GM21825 (cell line): Measurements from ENCODE around the gene CAB39L.
"Not testable (repeated sequence)": the region's sequence is repeated elsewhere in the genome, so short reads cannot be mapped to it uniquely, and the experiment has no call there.

Experiments used
- ATAC-seq: cut with Tn5 transposase; IDR thresholded peaks from one replicate; pipeline ENCODE4 v1.9.1; 2021; ENCODE audit warnings: mild to moderate bottlenecking, moderate library complexity; ENCODE audit not compliant: unreplicated experiment

Gene CAB39L

GRCh38 chr13:49353908-49354307 lies 90.0 kb downstream of the CAB39L start:
- no peak for ATAC-seq

- no peak for ATAC-seq
These were observed 92.0 kb downstream of the CAB39L start for GRCh38 chr13:49351871-49352270.

GRCh38 chr13:49348751-49349150 lies 95.1 kb downstream of the CAB39L start:
- ATAC-seq, result no peak

GRCh38 chr13:49347650-49348385 lies 96.0 kb downstream of the CAB39L start:
- ATAC-seq, result no peak

GRCh38 chr13:49346460-49346859 lies 97.4 kb downstream of the CAB39L start:
- no peak for ATAC-seq

GRCh38 chr13:49343731-49344130 lies 100.1 kb downstream of the CAB39L start:
- no peak for ATAC-seq

GRCh38 chr13:49343255-49343654 lies 100.6 kb downstream of the CAB39L start:
- ATAC-seq, result no peak

GRCh38 chr13:49342454-49342853 lies 101.4 kb downstream of the CAB39L start:
- ATAC-seq, result no peak

GRCh38 chr13:49341941-49342340 lies 101.9 kb downstream of the CAB39L start:
- ATAC-seq, result no peak

- ATAC-seq, result no peak
These were observed 102.3 kb downstream of the CAB39L start for GRCh38 chr13:49341517-49341916.

GRCh38 chr13:49340161-49340560 lies 103.7 kb downstream of the CAB39L start:
- ATAC-seq, result no peak

GRCh38 chr13:49336655-49337054 lies 107.2 kb downstream of the CAB39L start:
- no peak for ATAC-seq

GRCh38 chr13:49330546-49330864 lies 113.4 kb downstream of the CAB39L start:
- ATAC-seq, result no peak

GRCh38 chr13:49329831-49330545 lies 113.9 kb downstream of the CAB39L start:
- ATAC-seq, result no peak

- ATAC-seq, result not testable (repeated sequence)
These were observed 116.7 kb downstream of the CAB39L start for GRCh38 chr13:49327145-49327544.

- no peak for ATAC-seq
These were observed 117.5 kb downstream of the CAB39L start for GRCh38 chr13:49326222-49326917.

- no peak for ATAC-seq
These were observed 120.5 kb downstream of the CAB39L start for GRCh38 chr13:49323344-49323743.

GRCh38 chr13:49322702-49323101 lies 121.2 kb downstream of the CAB39L start:
- ATAC-seq, result no peak

- no peak for ATAC-seq
These were observed 122.9 kb downstream of the CAB39L start for GRCh38 chr13:49320975-49321374.

GRCh38 chr13:49319951-49320350 lies 123.9 kb downstream of the CAB39L start:
- ATAC-seq, result no peak

- ATAC-seq, result no peak
These were observed 124.3 kb downstream of the CAB39L start for GRCh38 chr13:49319551-49319950.
